Neutrophil (primary cell): ENCODE results near the gene FHOD3.

Experiments used
- H3K27ac ChIP-seq: fragments of 200-600 bp; sonication (generic); 2 replicates; pipeline ENCODE4 v1.5.1; 2016; ENCODE audit warnings: mild to moderate bottlenecking, moderate library complexity
- H3K27me3 ChIP-seq: fragments of 200-600 bp; sonication (generic); 2 replicates; pipeline ENCODE4 v1.6.0; 2016; ENCODE audit warnings: mild to moderate bottlenecking
- H3K36me3 ChIP-seq: fragments of 200-600 bp; sonication (generic); 2 replicates; pipeline ENCODE4 v1.5.1; 2017
- H3K4me1 ChIP-seq, 2 experiments: fragments of 200-600 bp in 1 of 2; sonication (generic) in 1 of 2; 1 replicate in 1 of 2; 2 replicates in 1 of 2; pipeline versions ENCODE4 v1.5.1 to v1.6.1; 2013 to 2016; ENCODE audit warnings: low read depth in 1 of 2, low read length in 1 of 2, mild to moderate bottlenecking in 1 of 2, moderate library complexity in 1 of 2; ENCODE audit not compliant: control insufficient read depth in 1 of 2, insufficient read depth in 1 of 2
- H3K4me3 ChIP-seq, 2 experiments: fragments of 200-600 bp in 1 of 2; sonication (generic) in 1 of 2; 1 replicate in 1 of 2; 2 replicates in 1 of 2; pipeline ENCODE4 v1.5.1; 2013 to 2016; ENCODE audit warnings: low read depth in 1 of 2, low read length in 1 of 2, mild to moderate bottlenecking in 1 of 2, moderate library complexity in 1 of 2
- H3K9me3 ChIP-seq: fragments of 200-600 bp; sonication (generic); 2 replicates; pipeline ENCODE4 v1.5.1; 2016
- TF ChIP-seq, protein P1 (sequence below): fragments of 200-600 bp; sonication (generic); IDR thresholded peaks from 2 replicates; pipeline ENCODE4 v1.5.1; 2016; ENCODE audit warnings: antibody characterized with exemption

FHOD3 gene

DNA sequence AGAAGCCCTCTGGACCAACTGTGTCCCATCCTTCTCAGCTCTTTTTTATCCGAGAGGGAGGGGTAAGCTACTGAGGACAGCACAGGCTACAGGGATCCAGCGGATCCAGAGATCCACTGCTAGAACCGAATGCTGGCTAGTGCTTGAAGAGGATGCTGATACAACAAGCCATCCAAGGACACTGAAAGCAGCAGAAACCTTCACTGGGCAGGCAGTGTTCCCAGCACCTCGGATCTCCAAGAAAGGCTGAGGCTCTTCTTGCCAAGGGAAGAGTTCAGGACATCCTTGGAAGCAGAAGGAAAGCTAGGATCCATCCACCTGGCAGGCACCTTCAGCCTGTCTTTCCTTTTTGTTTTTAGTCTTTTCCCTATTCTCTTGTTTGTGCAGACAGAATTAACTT is 13.2 kb upstream of the FHOD3 start:
- Histone ChIP-seq H3K4me3 (no peak overlapping the region), H3K36me3 (no peaks in the 10 kb centered on the region), H3K4me1 (no peaks in the 10 kb centered on the region), H3K27me3 (peaks cover 28% of the 10 kb centered on the region), H3K9me3 (no peaks in the 10 kb centered on the region), H3K27ac (no peak overlapping the region)
- TF ChIP-seq, protein P1, sequence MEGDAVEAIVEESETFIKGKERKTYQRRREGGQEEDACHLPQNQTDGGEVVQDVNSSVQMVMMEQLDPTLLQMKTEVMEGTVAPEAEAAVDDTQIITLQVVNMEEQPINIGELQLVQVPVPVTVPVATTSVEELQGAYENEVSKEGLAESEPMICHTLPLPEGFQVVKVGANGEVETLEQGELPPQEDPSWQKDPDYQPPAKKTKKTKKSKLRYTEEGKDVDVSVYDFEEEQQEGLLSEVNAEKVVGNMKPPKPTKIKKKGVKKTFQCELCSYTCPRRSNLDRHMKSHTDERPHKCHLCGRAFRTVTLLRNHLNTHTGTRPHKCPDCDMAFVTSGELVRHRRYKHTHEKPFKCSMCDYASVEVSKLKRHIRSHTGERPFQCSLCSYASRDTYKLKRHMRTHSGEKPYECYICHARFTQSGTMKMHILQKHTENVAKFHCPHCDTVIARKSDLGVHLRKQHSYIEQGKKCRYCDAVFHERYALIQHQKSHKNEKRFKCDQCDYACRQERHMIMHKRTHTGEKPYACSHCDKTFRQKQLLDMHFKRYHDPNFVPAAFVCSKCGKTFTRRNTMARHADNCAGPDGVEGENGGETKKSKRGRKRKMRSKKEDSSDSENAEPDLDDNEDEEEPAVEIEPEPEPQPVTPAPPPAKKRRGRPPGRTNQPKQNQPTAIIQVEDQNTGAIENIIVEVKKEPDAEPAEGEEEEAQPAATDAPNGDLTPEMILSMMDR: no peak

GRCh38 chr18:36284671-36285295 is 12.7 kb upstream of the FHOD3 start:
- Histone ChIP-seq H3K27ac (no peak overlapping the region), H3K27me3 (peaks cover 29% of the 10 kb centered on the region), H3K36me3 (no peaks in the 10 kb centered on the region), H3K4me1 (no peaks in the 10 kb centered on the region), H3K9me3 (no peaks in the 10 kb centered on the region), H3K4me3 (no peak overlapping the region)
- TF ChIP-seq, protein P1: peak; percentile 61

GRCh38 chr18:36287653-36288052 is 9.9 kb upstream of the FHOD3 start:
- H3K4me3 ChIP-seq: no peak overlapping the region
- H3K9me3 ChIP-seq: no peaks in the 10 kb centered on the region
- TF ChIP-seq, protein P1: no peak
- H3K27me3 ChIP-seq: peaks cover 33% of the 10 kb centered on the region
- H3K4me1 ChIP-seq: no peaks in the 10 kb centered on the region
- no peaks in the 10 kb centered on the region for H3K36me3 ChIP-seq
- no peak overlapping the region for H3K27ac ChIP-seq

DNA sequence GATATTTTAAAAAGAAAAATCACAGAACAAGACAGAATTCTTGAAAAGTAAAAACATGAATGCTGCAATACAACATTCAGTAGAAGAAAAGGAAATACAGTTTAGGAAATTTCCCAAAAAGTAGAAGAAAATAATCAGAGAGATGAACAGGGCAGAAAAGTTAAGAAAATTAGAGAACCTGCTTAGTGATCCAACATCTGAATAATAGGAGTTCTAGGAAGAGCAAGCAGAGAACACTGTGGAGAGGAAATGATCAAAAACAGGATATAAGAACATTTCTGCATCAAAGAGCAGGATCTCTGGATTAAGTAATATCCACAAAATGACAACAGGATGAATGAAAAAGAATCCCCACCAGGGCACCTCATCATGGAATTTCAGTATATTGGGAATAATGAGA is 8.8 kb upstream of the FHOD3 start:
- no peak overlapping the region for H3K4me3 ChIP-seq
- H3K9me3 ChIP-seq: no peaks in the 10 kb centered on the region
- H3K36me3 ChIP-seq: no peaks in the 10 kb centered on the region
- peaks cover 42% of the 10 kb centered on the region for H3K27me3 ChIP-seq
- H3K27ac ChIP-seq: no peak overlapping the region
- H3K4me1 ChIP-seq: no peaks in the 10 kb centered on the region
- TF ChIP-seq, protein P1: no peak

- H3K27me3 ChIP-seq: peaks cover 90% of the 10 kb centered on the region
- no peak overlapping the region for H3K4me3 ChIP-seq
- TF ChIP-seq, protein P1: no peak
- H3K36me3 ChIP-seq: no peaks in the 10 kb centered on the region
- peaks cover 3 to 12% of the 10 kb centered on the region in 2 experiments for H3K4me1 ChIP-seq
- H3K9me3 ChIP-seq: no peaks in the 10 kb centered on the region
- no peak overlapping the region for H3K27ac ChIP-seq
Observed at GRCh38 chr18:36294031-36294430, 3.5 kb upstream of the FHOD3 start.
